IMR-90 (cell line): ENCODE results near the gene FUT6. TPM values are rescaled to one million over a fixed set of nuclear protein-coding genes. Genes with fewer than 3 reads are reported as not detected.

Source experiments
- ATAC-seq: fragments of 200-7000 bp; cut with Tn5 transposase; 2 replicates; pipeline ENCODE4 v1.9.1; 2020; ENCODE audit warnings: low read depth, mild to moderate bottlenecking, moderate library complexity
- BruUV-seq: library from RNA; stranded (reverse); fragments of 400-500 nt; replicated peaks from 2 replicates; lab custom pipeline; 2021; lab: Mats Ljungman, UMichigan
- CTCF ChIA-PET: fragments of 300-600 bp; formaldehyde crosslinking; extraction: SDS; loops from one replicate; lab custom pipeline; 2021; ENCODE audit warnings: antibody characterized with exemption; lab: Yijun Ruan, JAX
- POLR2A ChIA-PET: fragments of 300-600 bp; sonication (Branson Sonifier 250); formaldehyde crosslinking; loops from one replicate; lab custom pipeline; 2022; ENCODE audit warnings: antibody characterized with exemption; ENCODE audit not compliant: unreplicated experiment; lab: Charles Lee
- DNase-seq: peaks from one replicate; pipeline ENCODE4 v3.0.0; 2013
- H2AFZ ChIP-seq: replicated peaks from 2 replicates; pipeline ENCODE3; 2013; ENCODE audit warnings: low read length, mild to moderate bottlenecking; ENCODE audit not compliant: poor library complexity
- H2AK5ac ChIP-seq: 2 replicates; pipeline ENCODE4 v1.6.1; 2013; ENCODE audit warnings: low read depth, low read length, inconsistent platforms
- H2AK9ac ChIP-seq: replicated peaks from 2 replicates; pipeline ENCODE3; 2013; ENCODE audit warnings: mild to moderate bottlenecking, low read depth, low read length, moderate library complexity; ENCODE audit not compliant: poor library complexity
- H2BK120ac ChIP-seq: 2 replicates; pipeline ENCODE4 v1.6.1; 2013; ENCODE audit warnings: low read depth, low read length, inconsistent platforms
- H2BK15ac ChIP-seq: 3 replicates; pipeline ENCODE4 v1.6.1; 2013; ENCODE audit warnings: low read depth, low read length, inconsistent platforms
- H2BK20ac ChIP-seq: 2 replicates; pipeline ENCODE4 v1.6.1; 2013; ENCODE audit warnings: low read depth, mild to moderate bottlenecking, inconsistent platforms, low read length, moderate library complexity
- H2BK5ac ChIP-seq: 2 replicates; pipeline ENCODE4 v1.6.1; 2013; ENCODE audit warnings: mild to moderate bottlenecking, low read depth, low read length, inconsistent platforms; ENCODE audit not compliant: poor library complexity, severe bottlenecking
- H3K14ac ChIP-seq: replicated peaks from 2 replicates; pipeline ENCODE4 v1.6.1; 2013; ENCODE audit warnings: low read depth, low read length, inconsistent platforms
- H3K18ac ChIP-seq: 2 replicates; pipeline ENCODE4 v1.6.1; 2013; ENCODE audit warnings: low read depth, low read length, control low read depth
- H3K23ac ChIP-seq: 2 replicates; pipeline ENCODE4 v1.6.1; 2013; ENCODE audit warnings: low read depth, low read length, inconsistent platforms
- H3K27ac ChIP-seq: 2 replicates; pipeline ENCODE4 v1.5.1; 2013; ENCODE audit warnings: mild to moderate bottlenecking, control low read depth, low read length; ENCODE audit not compliant: insufficient read depth
- H3K27me3 ChIP-seq: 2 replicates; pipeline ENCODE4 v1.6.1; 2013; ENCODE audit warnings: low read length; ENCODE audit not compliant: control insufficient read depth, insufficient read depth
- H3K36me3 ChIP-seq: 2 replicates; pipeline ENCODE4 v1.6.1; 2013; ENCODE audit warnings: low read length, mixed read lengths; ENCODE audit not compliant: control insufficient read depth, insufficient read depth
- H3K4ac ChIP-seq: 2 replicates; pipeline ENCODE4 v1.6.1; 2013; ENCODE audit warnings: low read depth, low read length, inconsistent platforms
- H3K4me1 ChIP-seq: 2 replicates; pipeline ENCODE4 v1.6.1; 2013; ENCODE audit warnings: low read length, mixed read lengths; ENCODE audit not compliant: control insufficient read depth, insufficient read depth
- H3K4me2 ChIP-seq: 2 replicates; pipeline ENCODE4 v1.6.1; 2013; ENCODE audit warnings: low read depth, mild to moderate bottlenecking, control low read depth, low read length, moderate library complexity
- H3K4me3 ChIP-seq: 2 replicates; pipeline ENCODE4 v1.5.1; 2013; ENCODE audit warnings: low read depth, mild to moderate bottlenecking, control low read depth, low read length, moderate library complexity; ENCODE audit not compliant: insufficient read depth
- H3K56ac ChIP-seq: 2 replicates; pipeline ENCODE4 v1.6.1; 2013; ENCODE audit warnings: low read length, inconsistent platforms; ENCODE audit not compliant: insufficient read depth; ENCODE audit errors: extremely low read depth
- H3K79me1 ChIP-seq, 2 experiments: 2 replicates each; pipeline ENCODE4 v1.6.1; 2013; ENCODE audit warnings: low read length in 2 of 2, inconsistent platforms in 1 of 2, low read depth in 1 of 2
- H3K9ac ChIP-seq: 2 replicates; pipeline ENCODE4 v1.6.1; 2013; ENCODE audit warnings: low read depth, low read length, control low read depth
- H3K9me1 ChIP-seq: 2 replicates; pipeline ENCODE4 v1.6.1; 2013; ENCODE audit warnings: low read length, inconsistent platforms; ENCODE audit not compliant: insufficient read depth
- H3K9me3 ChIP-seq: 2 replicates; pipeline ENCODE4 v1.6.1; 2013; ENCODE audit warnings: low read length; ENCODE audit not compliant: control insufficient read depth, insufficient read depth
- H4K20me1 ChIP-seq: 2 replicates; pipeline ENCODE4 v1.6.1; 2013; ENCODE audit warnings: low read length, inconsistent platforms; ENCODE audit not compliant: insufficient read depth
- H4K5ac ChIP-seq: 2 replicates; pipeline ENCODE4 v1.6.1; 2013; ENCODE audit warnings: mild to moderate bottlenecking, low read depth, low read length, control low read depth
- H4K8ac ChIP-seq, 2 experiments: 2 replicates each; pipeline ENCODE4 v1.6.1; 2013; ENCODE audit warnings: low read depth in 2 of 2, low read length in 2 of 2, control low read depth in 1 of 2, inconsistent platforms in 1 of 2
- H4K91ac ChIP-seq: 2 replicates; pipeline ENCODE4 v1.6.1; 2013; ENCODE audit warnings: low read depth, low read length, inconsistent platforms; ENCODE audit not compliant: insufficient read depth
- BHLHE40 ChIP-seq: fragments of 150-350 bp; IDR thresholded peaks from 2 replicates; pipeline ENCODE4 v1.6.1; 2016; ENCODE audit warnings: mild to moderate bottlenecking, low read depth, low read length
- CHD1 ChIP-seq: IDR thresholded peaks from 2 replicates; pipeline ENCODE4 v1.6.1; 2012; ENCODE audit warnings: low read depth, low read length, improper control_type of control experiment
- FOS ChIP-seq: fragments of 150-350 bp; IDR thresholded peaks from 2 replicates; pipeline ENCODE4 v1.6.1; 2016; ENCODE audit warnings: low read depth, low read length
- MAFK ChIP-seq: IDR thresholded peaks from 2 replicates; pipeline ENCODE4 v1.6.1; 2012; ENCODE audit warnings: low read depth, low read length, improper control_type of control experiment
- MAZ ChIP-seq: IDR thresholded peaks from 2 replicates; pipeline ENCODE4 v1.6.1; 2012; ENCODE audit warnings: low read depth, mild to moderate bottlenecking, low read length, improper control_type of control experiment, moderate library complexity, borderline replicate concordance
- MXI1 ChIP-seq: IDR thresholded peaks from 2 replicates; pipeline ENCODE4 v1.6.1; 2012; ENCODE audit warnings: low read depth, mild to moderate bottlenecking, low read length, moderate library complexity, borderline replicate concordance
- NFE2L2 ChIP-seq: fragments of 150-350 bp; IDR thresholded peaks from 2 replicates; pipeline ENCODE4 v1.6.1; 2016; ENCODE audit warnings: low read depth, mild to moderate bottlenecking, low read length
- RAD21 ChIP-seq: IDR thresholded peaks from 2 replicates; pipeline ENCODE4 v1.6.1; 2012; ENCODE audit warnings: low read length, improper control_type of control experiment
- RCOR1 ChIP-seq: IDR thresholded peaks from 2 replicates; pipeline ENCODE4 v1.6.1; 2012; ENCODE audit warnings: mild to moderate bottlenecking, low read length, improper control_type of control experiment; ENCODE audit not compliant: insufficient replicate concordance
- RFX5 ChIP-seq: IDR thresholded peaks from 2 replicates; pipeline ENCODE4 v1.8.0; 2012; ENCODE audit warnings: low read depth, mild to moderate bottlenecking, low read length, moderate library complexity
- SMC3 ChIP-seq: fragments of 150-350 bp; IDR thresholded peaks from 2 replicates; pipeline ENCODE4 v1.6.1; 2016; ENCODE audit warnings: low read depth, mild to moderate bottlenecking, antibody characterized with exemption, low read length, moderate library complexity
- WGBS, 2 experiments: methylation state at CpG; one replicate each; pipeline versions ENCODE4 v1.1.5 to v1.1.7; 2013; ENCODE audit warnings: missing lambda C conversion rate in 2 of 2; ENCODE audit not compliant: insufficient read length in 1 of 2; ENCODE audit errors: extremely low coverage in 2 of 2; 5-methylcytosine and 5-hydroxymethylcytosine counted together
- dilution Hi-C: fragments of 300-500 bp; cut with HindIII; formaldehyde crosslinking; loops from one replicate; pipeline ENCODE4 v1.14.3; 2018; ENCODE audit warnings: low sequenced_read_pairs; ENCODE audit not compliant: unreplicated experiment
- in situ Hi-C: fragments of 300-500 bp; cut with MboI; formaldehyde crosslinking; loops from 3 replicates; pipeline ENCODE4 v1.14.3; 2019; ENCODE audit warnings: low sequenced_read_pairs, inconsistent platforms, mixed read lengths
- intact Hi-C: fragments of 100-400 bp; cut with micrococcal nuclease; formaldehyde crosslinking; loops from 2 replicates; pipeline ENCODE4 v1.10.0; 2022
- polyA plus RNA-seq, 3 experiments: library from polyadenylated mRNA; depleted of rRNA; stranded (reverse); fragments of >200 nt; gene quantifications; 2 replicates each; pipeline ENCODE4 v1.2.3, GENCODE V29; 2012; ENCODE audit warnings: low replicate concordance in 1 of 3
- total RNA-seq: library from RNA; depleted of rRNA; stranded (reverse); fragments of >200 nt; gene quantifications from 2 replicates; pipeline ENCODE4 v1.2.3, GENCODE V29; 2012
- TF ChIP-seq, protein P1 (sequence below): fragments of 150-350 bp; IDR thresholded peaks from 2 replicates; pipeline ENCODE4 v1.6.1; 2016; ENCODE audit warnings: low read depth, mild to moderate bottlenecking, low read length, moderate library complexity, borderline replicate concordance
- TF ChIP-seq, protein P2 (sequence below): conservative IDR thresholded peaks from 2 replicates; pipeline ENCODE4 v1.5.1; 2012; ENCODE audit warnings: mild to moderate bottlenecking, low read depth, low read length, improper control_type of control experiment
- TF ChIP-seq, protein P3 (sequence below): fragments of 150-350 bp; IDR thresholded peaks from 2 replicates; pipeline ENCODE4 v1.6.1; 2017; ENCODE audit warnings: mild to moderate bottlenecking, antibody characterized with exemption, low read length, low read depth

The FUT6 gene
- total and polyA plus RNA-seq, 2 of the 4 experiments (the other 2 are of a cell fraction) = not detected

DNA sequence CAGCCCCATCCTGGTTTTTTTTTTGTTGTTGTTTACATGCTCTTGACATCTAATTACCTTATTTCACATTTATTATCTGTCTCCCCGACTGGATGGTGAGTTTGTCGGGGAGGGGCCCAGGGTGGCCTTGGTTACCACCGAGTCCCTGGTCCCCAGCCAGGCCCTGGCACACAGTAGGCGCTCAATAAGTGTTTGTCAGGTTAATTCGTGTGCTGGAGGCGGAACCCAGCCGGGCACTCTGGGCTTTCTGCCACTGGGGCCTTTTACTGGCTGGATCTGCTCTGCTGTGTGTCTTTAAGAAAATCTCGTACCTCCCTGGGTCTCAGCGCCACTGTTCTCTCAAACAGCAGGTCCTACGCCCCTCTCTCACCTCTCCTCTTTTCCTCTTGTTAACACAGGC lies 30.0 kb downstream of the FUT6 start:
- Histone ChIP-seq H4K20me1 (no peaks in the 10 kb centered on the region), H3K36me3 (no peaks in the 10 kb centered on the region), H3K27ac (no peak overlapping the region), H4K8ac (no peak overlapping the region), H2BK120ac (no peak overlapping the region), H3K9me3 (no peaks in the 10 kb centered on the region), H2BK15ac (no peak overlapping the region), H3K4ac (no peak overlapping the region), H3K9ac (no peak overlapping the region), H3K14ac (no peak overlapping the region), H3K4me2 (no peak overlapping the region), H3K4me3 (no peak overlapping the region), H2AFZ (no peak overlapping the region), H2AK5ac (no peak overlapping the region), H2AK9ac (no peak overlapping the region), H3K27me3 (peaks cover 19% of the 10 kb centered on the region), H3K4me1 (no peaks in the 10 kb centered on the region), H3K23ac (no peak overlapping the region), H2BK20ac (no peak overlapping the region), H2BK5ac (no peak overlapping the region), H4K5ac (no peak overlapping the region), H3K9me1 (no peaks in the 10 kb centered on the region), H4K91ac (no peak overlapping the region), H3K18ac (no peak overlapping the region), H3K56ac (no peak overlapping the region), H3K79me1 (no peaks in the 10 kb centered on the region)
- TF ChIP-seq FOS (no peak), MXI1 (no peak), RFX5 (no peak), SMC3 (no peak), RCOR1 (no peak), BHLHE40 (no peak), MAZ (no peak), RAD21 (no peak), NFE2L2 (no peak), CHD1 (no peak), MAFK (no peak)
- TF ChIP-seq, protein P1, sequence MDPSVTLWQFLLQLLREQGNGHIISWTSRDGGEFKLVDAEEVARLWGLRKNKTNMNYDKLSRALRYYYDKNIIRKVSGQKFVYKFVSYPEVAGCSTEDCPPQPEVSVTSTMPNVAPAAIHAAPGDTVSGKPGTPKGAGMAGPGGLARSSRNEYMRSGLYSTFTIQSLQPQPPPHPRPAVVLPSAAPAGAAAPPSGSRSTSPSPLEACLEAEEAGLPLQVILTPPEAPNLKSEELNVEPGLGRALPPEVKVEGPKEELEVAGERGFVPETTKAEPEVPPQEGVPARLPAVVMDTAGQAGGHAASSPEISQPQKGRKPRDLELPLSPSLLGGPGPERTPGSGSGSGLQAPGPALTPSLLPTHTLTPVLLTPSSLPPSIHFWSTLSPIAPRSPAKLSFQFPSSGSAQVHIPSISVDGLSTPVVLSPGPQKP = no peak
- TF ChIP-seq, protein P2, sequence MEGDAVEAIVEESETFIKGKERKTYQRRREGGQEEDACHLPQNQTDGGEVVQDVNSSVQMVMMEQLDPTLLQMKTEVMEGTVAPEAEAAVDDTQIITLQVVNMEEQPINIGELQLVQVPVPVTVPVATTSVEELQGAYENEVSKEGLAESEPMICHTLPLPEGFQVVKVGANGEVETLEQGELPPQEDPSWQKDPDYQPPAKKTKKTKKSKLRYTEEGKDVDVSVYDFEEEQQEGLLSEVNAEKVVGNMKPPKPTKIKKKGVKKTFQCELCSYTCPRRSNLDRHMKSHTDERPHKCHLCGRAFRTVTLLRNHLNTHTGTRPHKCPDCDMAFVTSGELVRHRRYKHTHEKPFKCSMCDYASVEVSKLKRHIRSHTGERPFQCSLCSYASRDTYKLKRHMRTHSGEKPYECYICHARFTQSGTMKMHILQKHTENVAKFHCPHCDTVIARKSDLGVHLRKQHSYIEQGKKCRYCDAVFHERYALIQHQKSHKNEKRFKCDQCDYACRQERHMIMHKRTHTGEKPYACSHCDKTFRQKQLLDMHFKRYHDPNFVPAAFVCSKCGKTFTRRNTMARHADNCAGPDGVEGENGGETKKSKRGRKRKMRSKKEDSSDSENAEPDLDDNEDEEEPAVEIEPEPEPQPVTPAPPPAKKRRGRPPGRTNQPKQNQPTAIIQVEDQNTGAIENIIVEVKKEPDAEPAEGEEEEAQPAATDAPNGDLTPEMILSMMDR = no peak
- TF ChIP-seq, protein P3, sequence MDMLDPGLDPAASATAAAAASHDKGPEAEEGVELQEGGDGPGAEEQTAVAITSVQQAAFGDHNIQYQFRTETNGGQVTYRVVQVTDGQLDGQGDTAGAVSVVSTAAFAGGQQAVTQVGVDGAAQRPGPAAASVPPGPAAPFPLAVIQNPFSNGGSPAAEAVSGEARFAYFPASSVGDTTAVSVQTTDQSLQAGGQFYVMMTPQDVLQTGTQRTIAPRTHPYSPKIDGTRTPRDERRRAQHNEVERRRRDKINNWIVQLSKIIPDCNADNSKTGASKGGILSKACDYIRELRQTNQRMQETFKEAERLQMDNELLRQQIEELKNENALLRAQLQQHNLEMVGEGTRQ = no peak
- dilution Hi-C loops = no loop called here
- CTCF ChIA-PET = no interaction called here
- DNase-seq (no peak), ATAC-seq (no peak)
- WGBS, 2 experiments = 41% methylated on average over 2 of the region's 10 CpGs; no CpG with 5 or more reads in 1 of the 2 experiments
- POLR2A ChIA-PET = no interaction called here
- intact Hi-C loops = loop anchor here (10.0 kb wide), 1 partner anchor 155 kb away; no protein-coding TSS in a partner anchor
- no TSS peak for BruUV-seq
- in situ Hi-C loops = loop anchor here (10.0 kb wide), 1 partner anchor 215 kb away; no protein-coding TSS in a partner anchor
